Bronchial epithelial cell (primary cell): ENCODE measurements around the gene EIF4E1B. TPM values are rescaled to one million over a fixed set of nuclear protein-coding genes. Genes with fewer than 3 reads are reported as not detected.

ENCODE experiments used
- DNase-seq: peaks from one replicate; pipeline ENCODE4 v3.0.0-alpha.2; 2010; ENCODE audit warnings: low read depth
- FAIRE-seq: peaks from 2 replicates; lab custom pipeline; 2011; peaks lifted over from hg19 to GRCh38; lab: Jason Lieb, UNC
- H3K27me3 ChIP-seq: 2 replicates; pipeline ENCODE4 v1.5.1; 2011; ENCODE audit warnings: low read length; ENCODE audit not compliant: control insufficient read depth, insufficient read depth
- H3K36me3 ChIP-seq: 2 replicates; pipeline ENCODE4 v1.5.1; 2011; ENCODE audit warnings: low read length; ENCODE audit not compliant: control insufficient read depth, insufficient read depth
- H3K4me3 ChIP-seq: 2 replicates; pipeline ENCODE4 v1.5.1; 2011; ENCODE audit warnings: mild to moderate bottlenecking, low read depth, low read length, control low read depth
- CTCF ChIP-seq: IDR thresholded peaks from 2 replicates; pipeline ENCODE4 v1.5.1; 2011; ENCODE audit warnings: mild to moderate bottlenecking, moderate library complexity, low read length, control low read depth, inconsistent platforms; ENCODE audit not compliant: insufficient read depth, severe bottlenecking
- total RNA-seq: library from RNA; depleted of rRNA; stranded (reverse); fragments of >200 nt; gene quantifications from 2 replicates; pipeline ENCODE4 v1.2.1, GENCODE V29; 2014

Gene EIF4E1B
- total RNA-seq, 1 donor from 2014 or later = not detected

GRCh38 chr5:176642675-176643490 is 12.4 kb downstream of the EIF4E1B start:
- H3K4me3 ChIP-seq = no peak overlapping the region
- FAIRE-seq = no peak
- no peaks in the 10 kb centered on the region for H3K36me3 ChIP-seq
- H3K27me3 ChIP-seq = no peaks in the 10 kb centered on the region
- no peak for TF ChIP-seq CTCF
- no peak for DNase-seq

GRCh38 chr5:176643491-176644219 is 13.2 kb downstream of the EIF4E1B start:
- no peak for DNase-seq
- no peak for TF ChIP-seq CTCF
- no peak for FAIRE-seq
- no peak overlapping the region for H3K4me3 ChIP-seq
- H3K36me3 ChIP-seq = no peaks in the 10 kb centered on the region
- H3K27me3 ChIP-seq = no peaks in the 10 kb centered on the region

GRCh38 chr5:176644294-176644693 is 13.8 kb downstream of the EIF4E1B start:
- H3K27me3 ChIP-seq = no peaks in the 10 kb centered on the region
- no peak overlapping the region for H3K4me3 ChIP-seq
- H3K36me3 ChIP-seq = no peaks in the 10 kb centered on the region
- no peak for DNase-seq
- no peak for FAIRE-seq
- no peak for TF ChIP-seq CTCF

DNA sequence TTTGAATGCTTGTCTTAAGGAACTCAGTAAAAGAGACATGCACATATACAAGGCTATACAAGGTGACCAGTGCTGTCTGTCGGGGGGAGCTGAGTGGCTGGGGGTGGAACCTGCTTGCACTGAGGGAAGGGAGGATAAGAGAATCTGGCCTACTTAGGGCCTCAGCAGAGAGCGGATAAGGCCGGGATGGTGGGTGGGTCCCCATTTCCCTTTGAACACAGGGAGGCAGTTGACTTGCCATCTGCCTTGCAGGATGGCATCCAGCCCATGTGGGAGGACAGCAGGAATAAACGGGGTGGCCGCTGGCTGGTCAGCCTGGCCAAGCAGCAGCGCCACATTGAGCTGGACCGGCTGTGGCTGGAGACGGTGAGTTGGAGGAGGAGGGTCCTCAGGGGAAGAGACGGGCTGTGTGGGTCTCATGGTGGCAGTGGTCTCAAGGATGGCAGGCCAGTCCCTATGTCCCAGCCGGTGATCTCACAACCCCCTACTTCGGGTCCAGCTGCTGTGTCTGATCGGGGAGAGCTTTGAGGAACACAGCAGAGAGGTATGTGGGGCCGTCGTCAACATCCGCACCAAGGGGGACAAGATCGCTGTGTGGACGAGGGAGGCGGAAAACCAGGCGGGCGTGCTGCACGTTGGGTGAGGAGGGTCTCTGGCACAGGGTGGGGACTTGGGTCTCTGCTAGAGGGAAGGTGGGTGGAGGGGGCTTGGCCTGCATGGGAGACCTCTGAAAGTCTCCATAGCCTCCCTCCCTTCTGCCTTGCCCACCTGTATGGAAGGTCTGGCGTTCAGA is 14.6 kb downstream of the EIF4E1B start:
- FAIRE-seq (no peak), DNase-seq (no peak)
- Histone ChIP-seq H3K36me3 (no peaks in the 10 kb centered on the region), H3K27me3 (no peaks in the 10 kb centered on the region), H3K4me3 (no peak overlapping the region)
- TF ChIP-seq CTCF = no peak

- DNase-seq (no peak), FAIRE-seq (no peak)
- H3K27me3 ChIP-seq = no peaks in the 10 kb centered on the region
- H3K36me3 ChIP-seq = no peaks in the 10 kb centered on the region
- no peak overlapping the region for H3K4me3 ChIP-seq
- TF ChIP-seq CTCF = no peak
Observed at GRCh38 chr5:176646049-176646706, 15.7 kb downstream of the EIF4E1B start.
